Activated naive CD4-positive, alpha-beta T cell treated with anti-CD3 and anti-CD28 coated beads for 36 hours (primary cell): ENCODE results near the gene BRMS1L. TPM values are rescaled to one million over a fixed set of nuclear protein-coding genes. Genes with fewer than 3 reads are reported as not detected.
A peak's percentile ranks its signal among the peaks of the same experiment; 100 is the strongest.
"Not testable (repeated sequence)": the region's sequence is repeated elsewhere in the genome, so short reads cannot be mapped to it uniquely, and the experiment has no call there.

Experiments used
- CTCF ChIA-PET: fragments of 350-600 bp; sonication (Branson Sonifier 250); formaldehyde crosslinking; loops from one replicate; lab custom pipeline; 2021; ENCODE audit warnings: antibody characterized with exemption; lab: Charles Lee
- DNase-seq: peaks from one replicate; pipeline ENCODE4 v3.0.0-alpha.2; 2020
- H3K27ac Mint-ChIP-seq: one replicate; pipeline ENCODE4 v1.8.0; 2021; ENCODE audit warnings: mild to moderate bottlenecking, mixed read lengths
- H3K27me3 Mint-ChIP-seq: one replicate; pipeline ENCODE4 v1.8.0; 2021; ENCODE audit warnings: low read depth, mixed read lengths
- H3K36me3 Mint-ChIP-seq: one replicate; pipeline ENCODE4 v1.8.0; 2021; ENCODE audit warnings: low read depth, mixed read lengths
- H3K4me1 Mint-ChIP-seq: one replicate; pipeline ENCODE4 v1.8.0; 2021; ENCODE audit warnings: low read depth, mixed read lengths
- H3K4me3 Mint-ChIP-seq: one replicate; pipeline ENCODE4 v1.8.0; 2021; ENCODE audit warnings: mild to moderate bottlenecking, moderate library complexity, mixed read lengths
- H3K9me3 Mint-ChIP-seq: one replicate; pipeline ENCODE4 v1.8.0; 2021; ENCODE audit warnings: mixed read lengths
- intact Hi-C: fragments of 100-400 bp; cut with micrococcal nuclease; formaldehyde crosslinking; loops from one replicate; pipeline ENCODE4 v1.15.1; 2023
- total RNA-seq, 2 experiments: library from RNA; stranded (reverse); gene quantifications; one replicate each; pipeline ENCODE4 v1.2.3, GENCODE V29; 2021

The BRMS1L gene
- total RNA-seq, 2 experiments from 2014 or later, result 4.4 to 5.3 TPM

GRCh38 chr14:35824446-35825165 lies 1.5 kb upstream of the BRMS1L start:
- CTCF ChIA-PET, result interaction anchor here (3.7 kb wide), 1 partner anchor 8 kb away, joined by 22 read pairs; no protein-coding TSS in a partner anchor
- not testable (repeated sequence) for H3K36me3 Mint-ChIP-seq
- intact Hi-C loops, result loop anchor here (5.0 kb wide), 4 partner anchors 137 to 1362 kb away; partner anchors contain the start of genes EAPP, FAM177A1 and SPTSSA

GRCh38 chr14:35825968-35826217 lies 245 bp upstream of the BRMS1L start:
- DNase-seq, result no peak
- peaks cover 29% of the 10 kb centered on the region for H3K4me1 Mint-ChIP-seq
- CTCF ChIA-PET, result interaction anchor here (1.2 to 3.7 kb wide), 5 partner anchors 9 to 83 kb away, joined by 3 to 22 read pairs (median 7); partner anchors contain the start of gene RALGAPA1
- H3K27me3 Mint-ChIP-seq, result no peaks in the 10 kb centered on the region
- intact Hi-C loops, result loop anchor here (1.0 to 5.0 kb wide), 13 partner anchors 17 to 1364 kb away; partner anchors contain the start of genes EAPP, FAM177A1, INSM2 and MBIP
- H3K27ac Mint-ChIP-seq, result peak overlapping the region; percentile 92
- peak overlapping the region; percentile 84 for H3K4me3 Mint-ChIP-seq
- H3K36me3 Mint-ChIP-seq, result no peaks in the 10 kb centered on the region
- no peaks in the 10 kb centered on the region for H3K9me3 Mint-ChIP-seq

More at GRCh38 chr14:35824446-35825165, 1.5 kb upstream of the BRMS1L start:
- DNase-seq, H3K9me3 Mint-ChIP-seq, H3K27ac Mint-ChIP-seq, H3K27me3 Mint-ChIP-seq: not testable (repeated sequence)
- Mint-ChIP-seq H3K4me1 (peaks cover 27% of the 10 kb centered on the region), H3K4me3 (peak overlapping the region; percentile 84)

DNA sequence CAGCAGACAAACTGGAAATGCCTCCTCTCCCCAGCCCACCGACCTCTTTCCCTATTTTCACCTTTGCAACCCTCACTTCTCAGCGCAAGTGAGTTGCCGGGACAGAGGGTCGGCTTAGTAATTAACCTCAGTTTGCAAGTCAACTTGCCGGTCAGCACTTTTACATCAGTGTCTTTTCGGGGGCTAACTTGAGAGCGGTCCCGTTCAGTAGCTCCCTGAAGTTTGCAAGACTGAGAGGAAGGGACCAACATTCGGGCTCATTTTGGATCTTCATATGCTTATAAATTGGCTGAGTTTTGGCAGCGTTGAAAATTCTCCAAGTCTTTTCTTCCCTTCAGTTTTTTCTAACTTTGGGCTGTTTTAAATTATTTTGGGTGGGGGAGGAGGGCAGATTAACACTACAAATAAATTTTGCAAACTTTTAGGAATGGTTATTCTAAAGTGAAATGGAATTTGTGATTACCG lies 846 bp downstream of the BRMS1L start:
- Mint-ChIP-seq H3K27ac (peak overlapping the region; percentile 70), H3K27me3 (no peaks in the 10 kb centered on the region), H3K4me3 (peak overlapping the region; percentile 84), H3K36me3 (peaks cover 9% of the 10 kb centered on the region), H3K9me3 (no peaks in the 10 kb centered on the region), H3K4me1 (peaks cover 29% of the 10 kb centered on the region)
- intact Hi-C loops, result loop anchor here (1.0 to 5.0 kb wide), 13 partner anchors 18 to 1365 kb away; partner anchors contain the start of genes EAPP, FAM177A1, INSM2 and MBIP
- CTCF ChIA-PET, result interaction anchor here (0.6 to 3.7 kb wide), 5 partner anchors 10 to 157 kb away, joined by 3 to 22 read pairs (median 7); partner anchors contain the start of gene RALGAPA1
- DNase-seq, result no peak

GRCh38 chr14:35827678-35828472 lies 1.7 kb downstream of the BRMS1L start:
- Mint-ChIP-seq H3K4me3 (peak overlapping the region; percentile 84), H3K27me3 (no peaks in the 10 kb centered on the region), H3K9me3 (no peaks in the 10 kb centered on the region), H3K4me1 (peaks cover 29% of the 10 kb centered on the region), H3K36me3 (peaks cover 10% of the 10 kb centered on the region), H3K27ac (peak overlapping the region; percentile 17)
- no peak for DNase-seq
- CTCF ChIA-PET, result interaction anchor here (0.6 to 3.7 kb wide), 2 partner anchors 11 to 174 kb away, joined by 3 to 22 read pairs; no protein-coding TSS in a partner anchor
- intact Hi-C loops, result loop anchor here (2.0 to 5.0 kb wide), 6 partner anchors 141 to 1366 kb away; partner anchors contain the start of genes EAPP, FAM177A1, INSM2 and PSMA6

DNA sequence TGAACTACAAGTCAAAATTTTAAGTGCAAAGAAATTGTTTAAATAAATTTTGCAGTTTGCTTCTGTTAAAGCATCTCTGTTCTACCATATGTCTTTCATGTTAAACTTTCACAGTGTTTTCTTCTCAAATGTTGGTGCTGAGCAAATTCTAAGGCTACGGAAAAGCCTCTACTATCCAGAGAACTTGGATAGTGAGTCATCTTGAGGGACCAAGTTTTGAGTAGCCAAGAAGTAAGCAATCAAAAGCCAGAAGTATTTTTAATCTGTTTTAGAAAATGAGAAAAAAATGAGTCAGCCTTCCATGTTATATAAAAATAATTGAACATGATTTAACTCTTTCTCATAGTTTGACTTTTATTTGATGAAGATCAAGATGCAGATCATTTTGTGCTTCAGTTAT lies 3.3 kb downstream of the BRMS1L start:
- Mint-ChIP-seq H3K9me3 (no peaks in the 10 kb centered on the region), H3K4me3 (no peak overlapping the region), H3K4me1 (peaks cover 30% of the 10 kb centered on the region), H3K27me3 (no peaks in the 10 kb centered on the region), H3K27ac (no peak overlapping the region), H3K36me3 (peaks cover 10% of the 10 kb centered on the region)
- intact Hi-C loops, result loop anchor here (5.0 kb wide), 4 partner anchors 142 to 1367 kb away; partner anchors contain the start of genes EAPP, FAM177A1 and SPTSSA
- CTCF ChIA-PET, result no interaction called here
- DNase-seq, result no peak

DNA sequence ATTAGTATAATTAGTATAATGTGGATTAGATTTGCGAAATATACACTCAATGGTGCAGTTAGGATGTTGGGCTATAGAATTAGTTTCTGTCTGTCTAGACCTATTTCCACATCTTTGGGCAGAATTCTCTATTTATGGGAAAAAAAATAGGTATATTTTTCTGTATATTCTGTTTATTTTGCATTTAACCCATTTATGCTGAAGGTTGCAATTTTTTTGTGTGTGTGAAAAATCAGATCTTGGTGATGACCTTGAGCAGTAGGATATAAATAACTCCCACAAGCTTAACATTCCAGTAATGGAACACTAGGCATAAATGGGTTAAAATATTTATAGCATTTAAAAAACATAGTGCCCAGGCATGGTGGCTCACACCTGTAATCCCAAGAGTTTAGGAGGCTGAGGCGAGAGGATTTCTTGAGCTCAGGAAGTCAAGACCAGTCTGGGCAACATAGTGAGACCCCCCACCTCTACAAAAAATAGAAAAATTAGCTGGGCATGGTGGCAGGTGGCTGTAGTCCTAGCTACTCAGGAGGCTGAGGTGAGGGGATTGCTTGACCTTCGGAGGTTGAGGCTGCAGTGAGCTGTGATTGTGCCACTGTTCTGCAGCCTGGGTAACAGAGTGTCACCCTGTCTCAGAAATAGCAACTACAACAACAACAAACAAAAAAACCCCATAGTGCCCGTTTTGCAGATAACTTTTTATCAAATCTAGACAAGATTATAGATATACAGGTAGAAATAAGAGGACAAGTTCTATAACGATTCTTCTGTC lies 9.3 kb downstream of the BRMS1L start:
- Mint-ChIP-seq H3K36me3 (peaks cover 48% of the 10 kb centered on the region), H3K4me3 (no peak overlapping the region), H3K4me1 (peaks cover 2% of the 10 kb centered on the region), H3K9me3 (peaks cover 9% of the 10 kb centered on the region), H3K27ac (no peak overlapping the region), H3K27me3 (no peaks in the 10 kb centered on the region)
- DNase-seq, result no peak
- CTCF ChIA-PET, result interaction anchor here (1.2 to 2.0 kb wide), 3 partner anchors 14 to 63 kb away, joined by 4 to 7 read pairs (median 5); no protein-coding TSS in a partner anchor
- intact Hi-C loops, result no loop called here

GRCh38 chr14:35841704-35842103 lies 15.6 kb downstream of the BRMS1L start:
- H3K27me3 Mint-ChIP-seq, CTCF ChIA-PET, H3K4me3 Mint-ChIP-seq, H3K27ac Mint-ChIP-seq, DNase-seq, intact Hi-C loops, H3K4me1 Mint-ChIP-seq: not testable (repeated sequence)
- Mint-ChIP-seq H3K9me3 (peaks cover 29% of the 10 kb centered on the region), H3K36me3 (peaks cover 82% of the 10 kb centered on the region)

DNA sequence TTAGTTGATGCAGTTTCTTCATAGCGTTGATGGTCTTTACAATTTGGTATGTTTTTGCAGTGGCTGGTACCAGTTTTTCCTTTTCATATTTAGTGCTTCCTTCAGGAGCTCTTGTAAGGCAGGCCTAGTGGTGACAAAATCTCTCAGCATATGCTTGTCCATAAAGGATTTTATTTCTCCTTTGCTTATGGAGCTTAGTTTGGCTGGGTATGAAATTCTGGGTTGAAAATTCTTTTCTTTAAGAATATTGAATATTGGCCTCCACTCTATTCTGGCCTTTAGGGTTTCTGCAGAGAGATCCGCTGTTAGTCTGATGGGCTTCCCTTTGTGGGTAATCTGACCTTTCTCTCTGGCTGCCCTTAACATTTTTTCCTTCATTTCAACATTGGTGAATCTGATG lies 16.1 kb downstream of the BRMS1L start:
- peaks cover 29% of the 10 kb centered on the region for H3K9me3 Mint-ChIP-seq
- intact Hi-C loops, H3K4me1 Mint-ChIP-seq, DNase-seq, H3K27ac Mint-ChIP-seq, H3K4me3 Mint-ChIP-seq, H3K27me3 Mint-ChIP-seq: not testable (repeated sequence)
- H3K36me3 Mint-ChIP-seq, result peaks cover 79% of the 10 kb centered on the region
- CTCF ChIA-PET, result interaction anchor here (0.6 kb wide), 1 partner anchor 21 kb away, joined by 3 read pairs; no protein-coding TSS in a partner anchor

- Mint-ChIP-seq H3K9me3 (peaks cover 27% of the 10 kb centered on the region), H3K27ac (no peak overlapping the region), H3K4me3 (no peak overlapping the region), H3K36me3 (peaks cover 67% of the 10 kb centered on the region), H3K4me1 (peaks cover 2% of the 10 kb centered on the region), H3K27me3 (no peaks in the 10 kb centered on the region)
- DNase-seq, result no peak
- CTCF ChIA-PET, result no interaction called here
- intact Hi-C loops, result no loop called here
These were observed 18.4 kb downstream of the BRMS1L start for GRCh38 chr14:35844494-35844893.

DNA sequence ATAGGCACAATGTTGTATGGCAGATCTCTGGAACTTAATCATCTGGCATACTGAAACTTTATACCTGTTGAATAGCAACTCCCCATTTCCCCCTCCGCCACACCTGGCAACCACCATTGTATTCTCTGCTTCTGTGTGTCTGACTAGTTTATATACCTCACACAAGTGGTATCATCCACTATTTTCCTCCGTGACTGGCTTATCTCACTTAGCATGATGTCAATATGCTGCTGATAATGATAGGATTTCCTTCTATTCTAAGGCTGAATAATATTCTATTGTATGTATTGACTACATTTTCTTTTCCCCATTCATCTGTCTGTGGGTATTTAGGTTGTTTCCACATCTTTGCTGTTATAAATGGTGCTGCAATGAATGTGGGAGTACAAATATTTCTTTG lies 21.5 kb downstream of the BRMS1L start:
- intact Hi-C loops, result no loop called here
- peaks cover 2% of the 10 kb centered on the region for H3K4me1 Mint-ChIP-seq
- H3K27me3 Mint-ChIP-seq, result no peaks in the 10 kb centered on the region
- DNase-seq, result no peak
- H3K36me3 Mint-ChIP-seq, result peaks cover 53% of the 10 kb centered on the region
- CTCF ChIA-PET, result no interaction called here
- no peak overlapping the region for H3K4me3 Mint-ChIP-seq
- no peak overlapping the region for H3K27ac Mint-ChIP-seq
- peaks cover 5% of the 10 kb centered on the region for H3K9me3 Mint-ChIP-seq

GRCh38 chr14:35849122-35849521 lies 23.0 kb downstream of the BRMS1L start:
- intact Hi-C loops, result no loop called here
- no peak for DNase-seq
- peaks cover 2% of the 10 kb centered on the region for H3K4me1 Mint-ChIP-seq
- no peaks in the 10 kb centered on the region for H3K27me3 Mint-ChIP-seq
- H3K27ac Mint-ChIP-seq, result no peak overlapping the region
- peaks cover 38% of the 10 kb centered on the region for H3K36me3 Mint-ChIP-seq
- CTCF ChIA-PET, result interaction anchor here (0.6 kb wide), 2 partner anchors 225 to 1500 kb away, joined by 3 read pairs; no protein-coding TSS in a partner anchor
- H3K4me3 Mint-ChIP-seq, result no peak overlapping the region
- peaks cover 2% of the 10 kb centered on the region for H3K9me3 Mint-ChIP-seq
